ENCODE results near the gene GPR3. TPM values are rescaled to one million over a fixed set of nuclear protein-coding genes. Genes with fewer than 3 reads are reported as not detected.

GPR3 gene
- total and polyA plus RNA-seq, 2 of the 8 experiments (the other 6 are each of a cell fraction or from before 2014, with no cell fraction given): 9.9 to 26.5 TPM

GRCh38 chr1:27417713-27418112, 25.3 kb downstream of the GPR3 start (continued):
- TF ChIP-seq CHD7 (IDR thresholded peaks at IDR 0.05; ENCODE audit: insufficient replicate concordance, low read length): no peak
- no peak for TF ChIP-seq CTBP2 (IDR thresholded peaks at IDR 0.05; ENCODE audit: borderline replicate concordance, insufficient read depth, insufficient read length, low read length)
- no peak for TF ChIP-seq RNF2 (IDR thresholded peaks at IDR 0.05; ENCODE audit: borderline replicate concordance, low read depth, low read length, missing control alignments, poor library complexity, severe bottlenecking)
- TF ChIP-seq SP2 (IDR thresholded peaks at IDR 0.05; ENCODE audit: low read length): no peak
- no peak for TF ChIP-seq KDM4A (IDR thresholded peaks at IDR 0.05; ENCODE audit: low read depth, low read length, severe bottlenecking)
- TF ChIP-seq BCL11A (IDR thresholded peaks at IDR 0.05; ENCODE audit: low read depth in 2 of 2, low read length in 2 of 2): no peak
- TF ChIP-seq POLR2A (IDR thresholded peaks at IDR 0.05; ENCODE audit: control extremely low read depth in 1 of 2, low read depth in 2 of 2, low read length in 2 of 2): no peak
- TF ChIP-seq KDM1A (IDR thresholded peaks at IDR 0.05; ENCODE audit: borderline replicate concordance, low read length): no peak
- TF ChIP-seq SUZ12 (IDR thresholded peaks at IDR 0.05; ENCODE audit: low read length): no peak
- no peak for TF ChIP-seq EGR1 (IDR thresholded peaks at IDR 0.05; ENCODE audit: borderline replicate concordance, low read depth, low read length)

All from H1 (cell line).